PC-3 (cell line): ENCODE results near the gene TAX1BP3. TPM values are rescaled to one million over a fixed set of nuclear protein-coding genes. Genes with fewer than 3 reads are reported as not detected.

Experiments used
- ATAC-seq: fragments of 200-7000 bp; cut with Tn5 transposase; 2 replicates; pipeline ENCODE4 v1.9.1; 2020; ENCODE audit warnings: mild to moderate bottlenecking, moderate library complexity
- BruUV-seq: library from RNA; stranded (reverse); fragments of 400-500 nt; replicated peaks from 2 replicates; lab custom pipeline; 2021; lab: Mats Ljungman, UMichigan
- CTCF ChIA-PET: fragments of 300-600 bp; sonication (Branson Sonifier 250); formaldehyde crosslinking; loops from one replicate; lab custom pipeline; 2022; ENCODE audit warnings: antibody characterized with exemption; lab: Charles Lee
- POLR2A ChIA-PET: fragments of 300-600 bp; sonication (Branson Sonifier 250); formaldehyde crosslinking; loops from one replicate; lab custom pipeline; 2022; ENCODE audit warnings: antibody characterized with exemption; ENCODE audit not compliant: unreplicated experiment; lab: Charles Lee
- DNase-seq: peaks from one replicate; pipeline ENCODE4 v3.0.0-alpha.2; 2015
- H2AFZ ChIP-seq: fragments of 300-600 bp; sonication (generic); 2 replicates; pipeline ENCODE4 v1.6.0; 2016; ENCODE audit warnings: antibody characterized with exemption, low read length
- H3F3A ChIP-seq: fragments of 300-600 bp; sonication (generic); one replicate; pipeline ENCODE4 v1.6.0; 2017; ENCODE audit warnings: antibody characterized with exemption, low read length, control low read depth, mild to moderate bottlenecking; ENCODE audit not compliant: unreplicated experiment
- H3K27ac ChIP-seq: fragments of 300-600 bp; sonication (generic); 2 replicates; pipeline ENCODE4 v1.5.1; 2016; ENCODE audit warnings: mild to moderate bottlenecking, low read length
- H3K27me3 ChIP-seq: fragments of 300-600 bp; sonication (generic); 2 replicates; pipeline ENCODE4 v1.6.1; 2016; ENCODE audit warnings: low read length, mixed read lengths
- H3K36me3 ChIP-seq: fragments of 300-600 bp; sonication (generic); 2 replicates; pipeline ENCODE4 v1.6.1; 2016; ENCODE audit warnings: low read depth, mixed run types, low read length, mixed read lengths
- H3K4me1 ChIP-seq: fragments of 300-600 bp; sonication (generic); 2 replicates; pipeline ENCODE4 v1.5.1; 2016; ENCODE audit warnings: low read length; ENCODE audit not compliant: insufficient read depth
- H3K4me2 ChIP-seq: fragments of 300-600 bp; sonication (generic); 2 replicates; pipeline ENCODE4 v1.6.0; 2016; ENCODE audit warnings: low read length
- H3K4me3 ChIP-seq: fragments of 300-600 bp; sonication (generic); 2 replicates; pipeline ENCODE4 v1.5.1; 2016; ENCODE audit warnings: mild to moderate bottlenecking, low read length, mixed read lengths
- H3K79me2 ChIP-seq: fragments of 300-600 bp; sonication (generic); 2 replicates; pipeline ENCODE4 v1.6.1; 2017; ENCODE audit warnings: low read length, mixed read lengths
- H3K9ac ChIP-seq: fragments of 300-600 bp; sonication (generic); 2 replicates; pipeline ENCODE4 v1.6.0; 2016; ENCODE audit warnings: mild to moderate bottlenecking, low read length
- H3K9me2 ChIP-seq: fragments of 300-600 bp; sonication (generic); replicated peaks from 2 replicates; pipeline ENCODE4 v1.6.1; 2016; ENCODE audit warnings: mixed run types, low read length, mixed read lengths
- H3K9me3 ChIP-seq: fragments of 300-600 bp; sonication (generic); 2 replicates; pipeline ENCODE4 v1.6.1; 2016; ENCODE audit warnings: low read length, mixed read lengths
- H4K20me1 ChIP-seq: fragments of 300-600 bp; sonication (generic); 2 replicates; pipeline ENCODE4 v1.6.1; 2016; ENCODE audit warnings: low read length, mixed read lengths
- CTCF ChIP-seq: fragments of 300-600 bp; sonication (generic); conservative IDR thresholded peaks from 2 replicates; pipeline ENCODE4 v1.5.1; 2017; ENCODE audit warnings: antibody characterized with exemption, low read depth, mild to moderate bottlenecking, low read length
- EZH2 ChIP-seq: fragments of 300-600 bp; sonication (generic); IDR thresholded peaks from one replicate; pipeline ENCODE4 v1.6.1; 2017; ENCODE audit warnings: antibody characterized with exemption, mild to moderate bottlenecking, low read length; ENCODE audit not compliant: unreplicated experiment
- EZH2phosphoT487 ChIP-seq: fragments of 300-600 bp; sonication (generic); IDR thresholded peaks from 2 replicates; pipeline ENCODE4 v1.6.1; 2018; ENCODE audit warnings: mild to moderate bottlenecking, antibody characterized with exemption, low read length, borderline replicate concordance
- intact Hi-C: fragments of 100-400 bp; cut with micrococcal nuclease; formaldehyde crosslinking; loops from 2 replicates; pipeline ENCODE4 v1.9.0; 2023
- total RNA-seq: library from RNA; depleted of rRNA; stranded (reverse); fragments of >200 nt; gene quantifications from 2 replicates; pipeline ENCODE4 v1.2.3, GENCODE V29; 2014

TAX1BP3 gene
- total RNA-seq, 1 experiment from 2014 or later, result 87.7 TPM

GRCh38 chr17:3698139-3698538 lies 29.8 kb upstream of the TAX1BP3 start:
- POLR2A ChIA-PET, result no interaction called here
- no peak for ATAC-seq
- intact Hi-C loops, result no loop called here
- H3K4me1 ChIP-seq, result peaks cover 4% of the 10 kb centered on the region; the same call in 1 of the 2 replicates
- no peaks in the 10 kb centered on the region for H4K20me1 ChIP-seq
- no peak overlapping the region for H3K9ac ChIP-seq
- TF ChIP-seq EZH2, result no peak
- TF ChIP-seq EZH2phosphoT487, result no peak
- TF ChIP-seq CTCF, result no peak
- H3K27ac ChIP-seq, result no peak overlapping the region
- CTCF ChIA-PET, result no interaction called here
- no peak overlapping the region for H3K4me3 ChIP-seq
- no peaks in the 10 kb centered on the region for H3F3A ChIP-seq
- no peaks in the 10 kb centered on the region for H3K27me3 ChIP-seq
- H3K36me3 ChIP-seq, result no peaks in the 10 kb centered on the region
- no peaks in the 10 kb centered on the region for H3K9me2 ChIP-seq
- no peaks in the 10 kb centered on the region for H3K9me3 ChIP-seq
- DNase-seq, result no peak
- H2AFZ ChIP-seq, result no peak overlapping the region
- BruUV-seq, result no TSS peak
- H3K79me2 ChIP-seq, result 0 out of 2 replicates have a peak, but pooled peaks cover 4% of the 10 kb centered on the region
- H3K4me2 ChIP-seq, result no peak overlapping the region

- Histone ChIP-seq H3K27me3 (no peaks in the 10 kb centered on the region), H3F3A (no peaks in the 10 kb centered on the region), H3K4me3 (no peak overlapping the region), H3K36me3 (no peaks in the 10 kb centered on the region), H3K9ac (no peak overlapping the region), H3K4me1 (peaks cover 4% of the 10 kb centered on the region; the same call in 1 of the 2 replicates), H4K20me1 (no peaks in the 10 kb centered on the region), H3K27ac (no peak overlapping the region), H3K9me3 (no peaks in the 10 kb centered on the region), H3K9me2 (no peaks in the 10 kb centered on the region), H3K4me2 (no peak overlapping the region), H2AFZ (no peak overlapping the region), H3K79me2 (0 out of 2 replicates have a peak, but pooled peaks cover 4% of the 10 kb centered on the region)
- ATAC-seq, result no peak
- ChIA-PET CTCF (no interaction called here), POLR2A (no interaction called here)
- intact Hi-C loops, result no loop called here
- no peak for DNase-seq
- no TSS peak for BruUV-seq
- TF ChIP-seq EZH2 (no peak), CTCF (no peak), EZH2phosphoT487 (no peak)
Observed at GRCh38 chr17:3697103-3697476, 28.7 kb upstream of the TAX1BP3 start.

- TF ChIP-seq EZH2phosphoT487, result no peak
- TF ChIP-seq CTCF, result no peak
- TF ChIP-seq EZH2, result no peak
- 0 out of 2 replicates have a peak, but pooled peaks cover 4% of the 10 kb centered on the region for H3K79me2 ChIP-seq
- BruUV-seq, result no TSS peak
- no peaks in the 10 kb centered on the region for H3K9me2 ChIP-seq
- intact Hi-C loops, result no loop called here
- no peak within 1 kb of the TSS for H3K27ac ChIP-seq
- ChIA-PET POLR2A (no interaction called here), CTCF (no interaction called here)
- peak within 1 kb of the TSS; percentile 91 for H3K4me2 ChIP-seq
- no peaks in the 10 kb centered on the region for H3K36me3 ChIP-seq
- H3K9ac ChIP-seq, result peak within 1 kb of the TSS; percentile 36
- H4K20me1 ChIP-seq, result no peaks in the 10 kb centered on the region
- H3F3A ChIP-seq, result no peaks in the 10 kb centered on the region
- peak within 1 kb of the TSS; percentile 68 for H3K4me3 ChIP-seq
- H2AFZ ChIP-seq, result peak within 1 kb of the TSS; percentile 75
- DNase-seq (peak; percentile 32), ATAC-seq (peak; percentile 50)
- no peaks in the 10 kb centered on the region for H3K9me3 ChIP-seq
- H3K4me1 ChIP-seq, result peaks cover 4% of the 10 kb centered on the region; the same call in 1 of the 2 replicates
- H3K27me3 ChIP-seq, result no peaks in the 10 kb centered on the region
Observed at GRCh38 chr17:3695723-3696411, 27.5 kb upstream of the TAX1BP3 start, which contains the start of gene P2RX5. P2RX5 (minus strand) TSS chr17:3696155; CDS start chr17:3696005, 150 bp downstream.
